ENCODE measurements around the gene PLD1. TPM values are rescaled to one million over a fixed set of nuclear protein-coding genes. Genes with fewer than 3 reads are reported as not detected.

The PLD1 gene
- total and polyA plus RNA-seq, 10 of the 15 experiments (the other 5 are each of a cell fraction or from before 2014, with no cell fraction given) = 2.9 to 108 (median 3.6) TPM

DNA sequence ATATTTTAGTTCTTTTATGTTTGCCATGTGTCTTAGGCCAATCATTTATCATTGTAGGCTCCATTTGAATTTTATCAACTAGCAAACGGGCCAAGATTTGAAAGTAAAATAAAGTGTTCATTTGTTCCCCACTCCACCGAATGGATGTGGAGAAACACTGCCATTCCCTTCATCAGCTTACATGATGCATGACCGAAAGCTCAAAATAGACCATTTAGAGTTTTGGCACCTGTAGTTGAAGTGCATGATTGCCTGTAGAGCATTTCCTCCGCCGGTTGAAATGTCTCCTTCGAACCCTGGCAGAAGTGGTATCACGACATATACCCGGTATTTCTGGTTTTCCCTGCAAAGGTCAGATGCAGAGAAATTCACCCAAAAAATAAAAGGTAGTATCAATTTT lies 165.6 kb downstream of the PLD1 start (continued):
- no peak for TF ChIP-seq HSF1 (IDR thresholded peaks at IDR 0.05; ENCODE audit: low read depth, low read length)

- SMC1A ChIA-PET (ENCODE audit: uncharacterized antibody, unreplicated experiment) = interaction anchor here (1.1 to 4.5 kb wide), 8 partner anchors 10 to 196 kb away, joined by 3 to 54 read pairs (median 9); no protein-coding TSS in a partner anchor
- intact Hi-C loops (cut with micrococcal nuclease; ENCODE audit: unreplicated experiment) = loop anchor here (10.0 kb wide), 2 partner anchors 691 to 831 kb away; no protein-coding TSS in a partner anchor
- DNase-seq (ENCODE audit: low read depth, low spot score) = no peak
- FAIRE-seq = no peak
- Histone ChIP-seq H3K36me3 (ENCODE audit: control insufficient read depth in 2 of 2, insufficient read depth in 2 of 2, low read length in 1 of 2) (peaks cover 0 to 1% of the 10 kb centered on the region in 2 experiments; a peak in 1 of 4 replicates), H4K20me1 (ENCODE audit: control insufficient read depth, insufficient read depth) (no peaks in the 10 kb centered on the region), H2AFZ (ENCODE audit: control insufficient read depth, low read depth, low read length) (no peak overlapping the region), H3K9ac (ENCODE audit: control insufficient read depth, insufficient read depth, low read length) (no peak overlapping the region), H3K9me3 (replicated peaks; ENCODE audit: control insufficient read depth, insufficient read depth, low read length) (no peaks in the 10 kb centered on the region), H3K79me2 (ENCODE audit: control insufficient read depth, insufficient read depth, low read length) (no peaks in the 10 kb centered on the region), H3K4me2 (ENCODE audit: control insufficient read depth, insufficient read depth) (no peak overlapping the region), H3K4me1 (ENCODE audit: control insufficient read depth, insufficient read depth, low read length) (no peaks in the 10 kb centered on the region), H3K27ac (ENCODE audit: control insufficient read depth, insufficient read depth) (no peak overlapping the region), H3K27me3 (replicated peaks in 1 of 2; ENCODE audit: control insufficient read depth in 2 of 2, insufficient read depth in 2 of 2, low read length in 1 of 2) (no peaks in the 10 kb centered on the region), H3K4me3 (no peak overlapping the region)
- POLR2A ChIA-PET = interaction anchor here (1.2 kb wide), 1 partner anchor 30 kb away, joined by 4 read pairs; no protein-coding TSS in a partner anchor
- no peak for ATAC-seq
- CTCF ChIA-PET = interaction anchor here (0.7 to 4.9 kb wide), 7 partner anchors 10 to 689 kb away, joined by 3 to 63 read pairs (median 7); no protein-coding TSS in a partner anchor
- 15% methylated on average over 4 of the region's 4 CpGs for WGBS (ENCODE audit: insufficient coverage, insufficient replicate concordance, low lambda C conversion rate, missing lambda C conversion rate)
- no TSS peak for BruUV-seq (replicated peaks)
- RAD21 ChIA-PET (ENCODE audit: unreplicated experiment) = interaction anchor here (1.4 to 4.5 kb wide), 2 partner anchors 128 to 190 kb away, joined by 9 to 34 read pairs; no protein-coding TSS in a partner anchor
- TF ChIP-seq SMARCA5 (IDR thresholded peaks at IDR 0.05) = no peak
- no peak for TF ChIP-seq JUNB (IDR thresholded peaks at IDR 0.05)
- TF ChIP-seq LARP7 (IDR thresholded peaks at IDR 0.05) = no peak
- in situ Hi-C loops (cut with MboI) = no loop called here
Observed at GRCh38 chr3:171643681-171644080, 166.6 kb downstream of the PLD1 start.

All from GM12878 (cell line).